GM04504 (cell line): ENCODE results near the gene CTNNA2.

Source experiments
- DNase-seq: peaks from one replicate; pipeline ENCODE4 v3.0.0-alpha.2; 2012; ENCODE audit warnings: low read depth

CTNNA2 gene

GRCh38 chr2:79935046-79935732 is 422.3 kb downstream of the CTNNA2 start:
- DNase-seq = no peak

DNA sequence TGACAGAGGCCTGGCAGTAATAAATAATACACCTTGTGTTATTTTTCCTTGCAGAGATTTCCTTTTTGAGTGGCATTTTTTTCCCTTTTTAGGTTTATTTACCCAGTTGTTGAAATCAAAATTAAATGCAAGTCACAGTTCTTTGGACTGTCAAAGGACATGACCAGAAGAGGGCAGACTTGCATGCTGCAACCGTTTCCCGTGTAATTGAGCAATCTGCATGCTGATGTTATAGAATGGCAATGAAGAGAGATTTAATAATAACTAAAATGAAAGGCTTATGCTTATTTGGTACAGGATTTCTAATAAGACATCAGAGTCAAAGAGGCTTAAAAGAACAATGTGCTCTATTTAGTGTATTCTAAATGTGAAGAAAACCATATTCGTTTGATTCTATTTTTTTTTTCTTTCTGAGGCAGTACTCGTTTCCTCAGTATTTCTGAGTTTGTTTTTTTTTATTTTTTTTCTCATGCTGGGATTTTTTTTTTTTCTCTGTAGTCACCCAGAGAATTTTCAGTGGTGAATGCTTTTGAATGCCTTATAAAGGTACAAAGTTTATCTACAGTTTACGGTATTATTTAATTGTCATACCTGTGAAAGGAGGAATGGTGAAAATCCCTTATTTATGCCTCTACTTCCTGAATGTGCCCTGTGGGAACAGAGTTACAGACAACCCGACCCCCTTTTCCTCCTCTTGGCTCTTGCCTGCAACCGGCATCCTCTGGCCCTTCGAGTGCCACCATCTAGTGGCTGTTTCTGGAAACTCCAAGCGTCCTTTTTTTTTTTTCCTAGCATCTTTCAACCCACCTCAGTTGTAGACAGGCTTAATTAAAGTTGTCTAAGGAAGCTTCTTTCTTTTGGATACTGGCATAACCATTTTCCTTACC is 423.2 kb downstream of the CTNNA2 start:
- peak; percentile 25 for DNase-seq

DNA sequence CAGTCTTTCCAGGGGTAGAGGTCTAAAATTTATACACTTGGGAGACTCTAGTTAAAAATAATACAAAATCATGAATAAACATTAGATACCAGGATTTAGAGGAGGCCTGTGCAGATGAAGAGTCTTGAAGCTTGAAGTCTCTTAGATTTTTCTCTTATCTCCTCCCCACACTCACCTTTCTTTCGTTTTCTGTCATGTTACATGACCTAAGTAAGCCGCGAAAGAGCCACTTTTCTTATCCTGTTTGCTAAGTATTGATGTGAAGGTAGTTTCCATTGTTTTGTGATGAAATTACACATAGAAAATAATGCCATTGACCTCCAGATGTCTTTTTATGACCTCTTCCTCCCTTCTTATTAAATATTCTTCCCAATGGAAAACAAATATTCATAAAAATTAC is 423.9 kb downstream of the CTNNA2 start:
- DNase-seq = no peak

DNA sequence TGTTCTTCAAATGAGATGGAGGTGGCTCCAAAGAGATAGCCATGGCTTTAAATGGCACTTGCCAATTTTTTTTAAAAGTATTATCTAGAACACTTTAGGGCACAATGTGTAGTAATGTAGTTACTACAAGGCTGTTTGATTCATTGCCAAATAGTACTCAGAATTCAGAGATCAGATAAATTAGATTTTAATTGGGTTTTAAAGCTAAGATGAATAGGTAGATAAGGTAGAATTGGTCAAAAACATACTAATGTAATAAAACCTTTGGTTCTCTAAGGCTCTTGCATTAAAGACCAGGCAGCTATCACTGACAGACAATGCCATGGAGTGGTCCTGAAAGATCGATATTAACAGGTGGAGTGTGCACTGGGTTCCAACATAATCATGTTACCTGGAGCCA is 425.8 kb downstream of the CTNNA2 start:
- no peak for DNase-seq

- DNase-seq = no peak
Observed at GRCh38 chr2:79940364-79940763, 427.5 kb downstream of the CTNNA2 start.

DNA sequence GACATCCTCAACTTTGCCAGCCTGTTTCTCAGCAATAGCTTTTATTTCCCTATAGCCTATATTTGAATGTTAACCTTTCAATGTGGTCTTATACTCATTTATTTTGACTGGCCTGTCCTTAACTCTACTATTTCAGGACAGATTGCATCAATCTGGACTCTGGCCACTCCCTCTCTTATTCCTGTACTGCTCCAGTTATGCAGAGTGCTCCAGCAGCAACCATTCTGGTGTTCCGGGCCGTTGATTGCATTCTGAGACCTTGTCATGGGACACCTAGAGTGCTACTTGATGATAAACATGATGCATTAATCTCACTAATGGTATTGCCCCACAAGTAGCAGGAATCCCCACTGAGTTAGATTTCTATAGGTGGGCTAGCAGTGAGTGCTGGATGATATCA is 428.3 kb downstream of the CTNNA2 start:
- no peak for DNase-seq

GRCh38 chr2:79944205-79944604 is 431.4 kb downstream of the CTNNA2 start:
- DNase-seq = no peak

DNA sequence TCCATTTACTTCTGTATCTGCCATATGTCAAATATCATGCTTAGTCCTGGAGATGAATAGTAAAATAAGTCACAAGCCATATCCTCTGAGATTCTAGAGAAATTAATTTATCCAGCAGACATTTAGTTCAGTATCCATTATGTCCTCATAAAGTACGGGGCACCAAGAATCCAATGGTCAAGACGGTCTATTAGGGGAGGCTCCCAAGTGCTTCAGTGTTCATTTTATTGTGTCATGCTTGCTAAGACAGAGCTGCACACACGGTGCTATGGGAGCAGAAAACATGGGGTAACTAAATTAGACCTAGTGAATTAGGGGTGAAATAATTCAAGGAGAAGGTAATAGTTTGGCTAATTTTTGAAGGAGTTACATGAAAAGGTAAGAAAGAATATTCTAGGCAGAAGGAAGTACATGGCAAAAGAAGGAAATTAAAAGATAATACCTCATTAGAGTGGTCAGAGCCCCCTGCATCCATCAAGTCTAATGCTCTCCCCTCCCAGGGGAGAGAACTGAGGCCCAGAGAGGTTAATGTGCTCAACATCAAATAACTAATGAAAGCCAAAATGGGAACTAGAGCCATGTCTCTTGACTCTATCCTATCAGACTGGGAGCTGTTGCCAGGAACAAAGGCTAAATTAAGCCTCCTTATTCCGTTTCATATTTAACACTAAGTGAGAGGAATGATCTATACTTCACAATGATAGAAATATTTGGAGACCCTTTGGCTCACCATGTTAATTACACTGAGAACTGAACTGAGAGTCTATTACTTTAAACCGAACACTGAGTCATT is 433.0 kb downstream of the CTNNA2 start:
- DNase-seq = no peak

DNA sequence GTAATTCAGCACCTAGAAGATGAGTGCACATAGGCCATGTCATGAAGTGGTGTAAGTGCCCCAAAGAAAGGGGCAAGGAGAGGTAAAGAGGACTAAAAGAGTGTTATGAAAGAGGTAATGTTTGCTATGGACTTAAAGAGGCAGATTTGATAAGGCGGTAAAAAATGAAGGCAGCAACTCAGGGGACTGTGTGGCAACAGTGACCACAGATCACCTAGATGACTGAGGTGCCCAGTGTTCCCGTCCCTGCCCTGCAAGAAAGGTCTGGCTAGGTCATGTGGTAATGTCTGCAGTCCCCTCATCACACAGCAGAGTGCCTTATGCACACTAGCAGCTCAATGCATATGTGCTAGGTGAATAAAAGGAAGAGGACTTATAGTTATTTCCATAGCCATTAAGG is 434.9 kb downstream of the CTNNA2 start:
- no peak for DNase-seq

GRCh38 chr2:79950526-79950925 is 437.7 kb downstream of the CTNNA2 start:
- DNase-seq = no peak

DNA sequence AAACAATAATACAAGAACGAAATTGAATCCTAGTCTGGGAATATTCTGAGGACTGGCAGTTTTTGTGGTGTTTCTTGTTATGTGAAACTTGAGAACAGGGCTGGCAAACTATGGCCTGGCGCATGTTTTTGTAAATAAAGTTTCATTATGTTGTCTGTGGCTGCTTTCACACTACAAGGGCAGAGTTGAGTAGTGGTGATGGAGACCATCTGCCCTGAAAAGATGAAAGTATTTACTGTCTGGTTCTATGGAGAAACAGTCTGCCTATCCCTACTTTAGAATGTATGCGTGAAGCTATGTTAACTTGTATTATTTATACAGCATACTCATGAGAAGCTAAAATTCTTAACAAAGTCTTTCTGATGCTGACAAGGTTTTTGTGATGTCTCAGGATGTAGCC is 439.8 kb downstream of the CTNNA2 start:
- DNase-seq = no peak

DNA sequence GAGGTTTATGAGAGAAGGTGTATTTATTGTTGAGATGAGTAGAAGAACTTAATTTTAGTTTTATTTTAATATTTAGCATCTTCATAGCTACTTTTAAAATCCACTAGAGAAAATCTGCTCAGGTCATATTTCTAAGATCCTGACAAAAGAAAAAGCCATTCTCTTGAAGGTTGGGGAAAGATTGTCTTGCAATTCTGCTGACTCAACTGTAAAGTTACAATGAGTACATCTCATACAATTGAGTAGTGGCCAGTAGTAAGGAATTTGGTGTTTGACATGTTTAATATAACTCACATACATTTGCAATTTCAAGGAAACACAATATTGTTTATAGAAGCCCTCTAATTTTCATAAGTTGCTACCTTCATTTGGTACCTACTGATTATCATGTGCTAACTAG is 447.2 kb downstream of the CTNNA2 start:
- DNase-seq = no peak

DNA sequence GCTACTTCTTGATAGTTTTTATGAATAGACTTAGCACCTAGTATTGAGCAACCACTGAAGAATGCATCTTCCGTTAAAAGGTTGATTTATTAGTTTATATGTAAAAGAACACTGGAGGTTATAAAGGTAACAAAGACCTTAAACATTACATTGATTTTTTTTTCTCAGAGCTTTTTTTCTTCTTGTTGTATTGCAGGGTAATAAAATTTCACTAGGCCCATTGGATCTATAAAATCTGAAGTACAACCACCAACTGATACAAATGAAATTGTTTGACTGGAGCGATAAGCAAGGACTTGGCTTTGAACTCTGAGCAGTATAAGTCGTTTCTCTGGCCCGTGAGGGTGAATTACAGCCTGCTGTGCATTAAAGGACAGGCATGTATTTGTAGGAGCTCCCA is 447.7 kb downstream of the CTNNA2 start:
- DNase-seq = no peak

DNA sequence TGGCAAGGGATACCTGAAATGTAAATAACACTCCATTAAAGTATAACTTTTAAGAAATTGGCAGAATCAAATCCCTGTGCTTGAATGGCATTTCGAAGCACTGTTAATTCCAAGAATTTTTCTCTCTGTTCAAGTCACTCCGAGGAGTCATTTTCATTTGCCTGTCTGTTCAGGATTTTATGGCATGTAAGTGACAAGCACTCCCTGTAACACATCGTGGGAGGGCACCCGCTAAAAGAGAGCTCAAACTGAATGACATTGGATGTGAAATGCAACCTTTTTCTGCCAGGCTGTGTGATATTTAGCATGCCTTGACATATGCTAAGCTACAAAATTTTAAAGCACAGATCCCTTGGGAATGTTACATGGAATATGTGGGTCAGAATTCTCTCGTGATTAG is 452.1 kb downstream of the CTNNA2 start:
- no peak for DNase-seq

GRCh38 chr2:79966369-79966768 is 453.5 kb downstream of the CTNNA2 start:
- no peak for DNase-seq

GRCh38 chr2:79966882-79967281 is 454.0 kb downstream of the CTNNA2 start:
- DNase-seq = no peak

DNA sequence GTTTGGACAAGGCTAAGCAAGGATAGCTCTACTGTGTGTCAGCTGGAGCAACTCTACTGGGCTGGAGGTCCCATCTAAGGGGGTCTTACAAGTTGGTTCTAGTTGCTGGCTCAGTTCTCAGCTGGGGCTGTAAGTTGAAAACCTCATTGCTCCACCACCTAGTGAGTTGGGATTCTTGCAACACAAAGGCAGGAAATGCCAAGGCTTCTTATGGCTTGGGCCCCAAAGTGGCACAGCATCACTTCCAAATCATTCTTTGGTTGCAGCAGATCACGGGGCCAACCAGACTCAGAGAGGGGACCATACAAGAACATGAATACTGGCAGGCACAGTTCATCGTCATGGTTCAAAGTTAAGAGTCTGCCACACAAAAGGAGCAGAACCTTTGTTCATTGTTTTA is 459.0 kb downstream of the CTNNA2 start:
- DNase-seq = no peak

GRCh38 chr2:79972661-79973060 is 459.8 kb downstream of the CTNNA2 start:
- no peak for DNase-seq

DNA sequence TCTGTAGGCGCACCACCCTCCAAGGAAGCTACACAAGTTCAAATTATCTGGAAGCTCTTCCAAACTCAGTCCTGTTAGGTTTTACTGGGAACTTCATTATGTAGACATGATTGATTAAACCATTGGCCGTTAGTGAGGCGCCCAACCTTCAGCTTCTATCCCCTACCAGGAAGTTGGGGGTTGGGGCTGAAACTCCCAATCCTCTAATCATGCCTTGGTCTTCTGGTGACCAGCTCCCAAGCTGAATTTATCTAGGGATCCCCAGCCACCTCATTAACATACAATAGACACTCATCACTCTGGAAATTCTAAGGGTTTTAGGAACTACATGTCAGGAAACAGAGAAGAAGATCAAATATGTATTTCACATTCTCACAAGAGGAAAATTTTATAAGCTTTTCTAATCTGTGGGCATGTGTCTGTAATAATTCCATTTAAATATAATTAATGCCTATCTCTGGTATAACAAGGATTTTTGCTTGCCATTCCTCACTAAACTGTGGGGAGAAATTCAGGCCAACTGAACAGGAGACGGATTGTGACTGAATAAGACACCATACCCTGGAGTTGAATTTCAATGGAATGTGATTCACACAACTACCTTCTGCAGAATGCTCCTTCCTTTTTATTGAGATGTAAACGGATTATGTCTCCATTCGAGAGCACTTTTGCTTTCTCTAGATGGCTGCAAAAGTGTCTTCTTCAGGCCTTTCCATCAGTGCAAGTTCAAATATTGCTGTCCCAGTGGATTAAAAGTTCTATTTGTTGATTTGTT is 463.1 kb downstream of the CTNNA2 start:
- DNase-seq = no peak

DNA sequence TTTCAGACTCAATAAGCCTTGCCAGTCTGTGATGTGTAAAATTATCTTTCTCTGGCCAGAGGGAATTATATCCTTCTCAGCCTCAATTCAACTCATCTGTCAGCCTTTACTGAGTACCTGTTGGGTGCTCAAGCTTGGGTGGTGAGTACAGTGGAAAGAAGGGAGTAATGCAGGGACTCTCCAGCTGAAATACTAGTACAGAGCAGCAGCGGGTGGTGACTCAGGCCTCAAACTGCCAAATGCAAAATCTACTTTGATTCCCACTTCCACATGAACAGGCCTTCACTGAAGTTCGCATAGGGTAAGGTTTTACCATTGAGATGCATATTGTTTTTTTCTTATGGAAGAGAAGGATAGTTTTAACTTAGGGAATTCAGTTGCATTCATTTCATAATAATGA is 464.9 kb downstream of the CTNNA2 start:
- no peak for DNase-seq

- no peak for DNase-seq
Observed at GRCh38 chr2:79980116-79980515, 467.3 kb downstream of the CTNNA2 start.

DNA sequence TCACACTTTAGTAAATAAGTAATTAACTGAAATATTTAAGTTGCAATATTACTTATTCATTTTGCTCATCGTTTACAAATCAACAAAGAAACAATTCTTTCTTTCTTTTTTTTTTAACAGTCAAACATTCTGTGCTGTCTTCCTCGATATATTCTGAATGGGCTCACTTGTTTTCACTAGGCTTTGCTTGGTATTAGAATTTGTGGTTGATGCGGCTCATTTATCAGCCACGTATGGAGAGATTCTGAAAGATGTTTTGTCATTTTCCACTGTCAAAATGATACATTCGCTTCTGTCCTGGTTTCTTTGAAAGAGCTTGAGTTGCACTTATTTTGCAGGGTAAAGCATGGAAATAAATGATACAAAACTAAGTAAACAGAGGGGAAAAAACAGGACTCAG is 468.0 kb downstream of the CTNNA2 start:
- no peak for DNase-seq
